ENCODE results near the gene ZFYVE21. TPM values are rescaled to one million over a fixed set of nuclear protein-coding genes. Genes with fewer than 3 reads are reported as not detected.

The ZFYVE21 gene
- polyA plus RNA-seq, 2 donors: 56.5 to 73.5 TPM

DNA sequence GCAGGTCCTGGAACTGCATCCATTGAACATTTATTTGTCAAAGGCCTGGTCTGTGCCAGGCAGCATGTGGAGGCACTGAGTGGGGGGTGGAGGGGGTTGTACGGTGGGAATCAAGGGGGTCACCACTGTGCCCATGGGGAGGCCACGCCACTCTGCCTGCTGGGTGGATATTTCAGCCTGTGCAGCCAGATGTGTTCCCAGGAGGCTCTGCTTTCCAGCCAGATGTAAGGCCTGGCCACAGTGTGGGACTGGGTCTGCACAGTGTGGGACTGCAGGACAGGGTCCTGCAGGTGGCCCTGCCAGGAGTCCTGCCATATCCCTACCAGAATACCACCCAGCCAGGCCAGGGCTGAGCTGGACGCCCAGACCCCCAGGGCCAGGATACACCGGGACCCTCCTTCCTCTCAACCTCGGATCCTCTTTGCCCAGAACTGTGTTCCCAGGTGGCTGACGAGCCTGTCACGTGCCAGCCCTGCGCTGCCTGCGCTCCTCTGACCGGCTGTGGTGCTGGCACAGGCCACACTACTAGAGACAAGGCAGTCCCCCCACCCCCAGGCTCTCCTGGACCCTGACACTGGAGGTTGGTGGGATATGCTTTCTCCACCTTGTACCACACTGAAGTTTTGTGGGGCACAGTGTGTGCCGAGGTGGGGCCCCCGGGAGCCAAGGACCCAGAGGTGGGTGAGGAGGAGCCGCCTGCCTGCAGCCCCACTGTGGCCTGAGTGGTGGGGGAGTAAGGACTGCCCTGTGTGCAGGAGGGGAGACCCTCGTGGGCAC, 17.8 kb upstream of the ZFYVE21 start:
- H3K4me1 ChIP-seq (ENCODE audit: control insufficient read depth in 2 of 2, insufficient read depth in 2 of 2, low read length in 1 of 2): peaks cover 12 to 50% of the 10 kb centered on the region in 2 donors
- peaks cover 15 to 36% of the 10 kb centered on the region in 2 donors for H3K36me3 ChIP-seq (ENCODE audit: control insufficient read depth in 2 of 2, insufficient read depth in 2 of 2, low read length in 1 of 2)
- WGBS, 2 donors: 76 to 86% methylated on average over 14 of the region's 14 CpGs
- peaks cover 0 to 4% of the 10 kb centered on the region in 2 donors for H3K9me3 ChIP-seq (ENCODE audit: control insufficient read depth in 2 of 2, insufficient read depth in 1 of 2, low read depth in 1 of 2, low read length in 1 of 2)
- H3K27ac ChIP-seq (ENCODE audit: low read depth in 2 of 2, low read length in 1 of 2): peak overlapping the region; percentile 54 to 89
- H3K27me3 ChIP-seq (ENCODE audit: control insufficient read depth in 1 of 2, insufficient read depth in 2 of 2, low read length in 2 of 2): no peaks in the 10 kb centered on the region
- no peak overlapping the region for H3K4me3 ChIP-seq (ENCODE audit: low read depth in 1 of 2, low read length in 2 of 2)

DNA sequence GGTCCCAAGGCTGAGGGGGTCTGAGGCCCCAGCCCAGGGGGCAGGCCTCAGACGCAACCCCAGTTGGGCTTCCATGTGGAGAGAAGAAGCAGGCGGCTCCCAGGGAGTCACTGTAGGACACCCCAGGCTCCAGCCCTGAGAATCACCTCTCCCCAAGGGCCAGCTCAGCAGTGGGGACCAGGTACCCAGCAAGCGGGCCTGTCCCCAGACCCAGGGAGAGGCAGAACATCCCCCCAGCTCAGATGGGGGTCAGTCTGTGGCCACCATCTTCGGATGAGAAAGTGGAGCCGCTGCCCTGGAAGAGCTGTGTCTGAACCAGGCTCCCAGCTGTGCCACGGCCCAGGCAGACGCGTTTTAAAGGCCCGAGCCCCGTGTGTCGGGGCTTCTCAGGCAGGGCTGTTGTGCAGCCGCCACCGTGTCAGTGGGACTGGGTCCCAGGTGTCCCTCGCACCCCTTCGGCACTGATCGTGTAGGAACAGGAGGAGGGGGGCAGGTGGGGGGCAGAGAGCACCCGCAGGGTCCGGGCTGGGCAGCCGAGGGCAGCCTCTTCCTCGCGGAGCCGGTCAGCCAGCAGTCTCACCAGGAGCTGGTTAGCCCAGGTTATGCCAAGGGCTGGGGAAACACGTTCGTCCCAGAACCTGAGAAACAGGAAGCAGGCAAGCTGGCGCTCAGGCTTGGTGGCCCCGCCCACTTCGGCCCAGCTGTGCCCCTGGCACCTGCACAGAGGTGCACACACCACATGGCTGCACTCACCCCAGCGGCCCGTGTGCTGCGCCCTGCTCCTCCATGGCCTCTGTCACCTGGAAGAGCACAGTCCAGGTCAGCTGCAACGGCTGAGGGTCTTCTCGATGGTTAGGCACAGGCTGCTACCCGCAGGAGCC, 17.0 kb upstream of the ZFYVE21 start:
- WGBS, 2 donors: 54 to 56% methylated on average over 33 of the region's 33 CpGs
- Histone ChIP-seq H3K9me3 (ENCODE audit: control insufficient read depth in 2 of 2, insufficient read depth in 1 of 2, low read depth in 1 of 2, low read length in 1 of 2) (peaks cover 0 to 4% of the 10 kb centered on the region in 2 donors), H3K36me3 (ENCODE audit: control insufficient read depth in 2 of 2, insufficient read depth in 2 of 2, low read length in 1 of 2) (peaks cover 15 to 45% of the 10 kb centered on the region in 2 donors), H3K27ac (ENCODE audit: low read depth in 2 of 2, low read length in 1 of 2) (peak overlapping the region; percentile 54 to 89), H3K4me1 (ENCODE audit: control insufficient read depth in 2 of 2, insufficient read depth in 2 of 2, low read length in 1 of 2) (peaks cover 12 to 44% of the 10 kb centered on the region in 2 donors), H3K4me3 (ENCODE audit: low read depth in 1 of 2, low read length in 2 of 2) (no peak overlapping the region), H3K27me3 (ENCODE audit: control insufficient read depth in 1 of 2, insufficient read depth in 2 of 2, low read length in 2 of 2) (no peaks in the 10 kb centered on the region)

DNA sequence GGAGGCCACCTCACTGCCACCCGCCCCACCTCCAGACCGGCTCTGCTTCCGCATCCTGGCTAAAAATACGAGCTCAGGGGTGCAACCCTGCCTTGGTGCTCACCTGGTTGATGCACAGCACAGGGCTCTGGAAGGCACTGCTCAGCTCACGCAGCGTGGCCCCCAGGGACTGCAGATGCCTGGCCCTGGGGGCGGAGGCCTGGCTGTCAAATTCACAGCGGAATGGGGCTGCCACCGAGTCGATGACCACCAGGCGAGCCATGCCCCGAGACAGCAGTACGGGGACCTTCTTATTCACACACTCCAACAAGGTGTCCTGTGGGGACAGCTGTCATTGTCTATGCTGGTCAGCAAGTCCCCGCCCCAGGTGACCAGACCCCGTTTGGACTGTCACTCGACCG, 16.3 kb upstream of the ZFYVE21 start:
- Histone ChIP-seq H3K27ac (ENCODE audit: low read depth in 2 of 2, low read length in 1 of 2) (peak overlapping the region; percentile 32 to 54), H3K36me3 (ENCODE audit: control insufficient read depth in 2 of 2, insufficient read depth in 2 of 2, low read length in 1 of 2) (peaks cover 15 to 46% of the 10 kb centered on the region in 2 donors), H3K27me3 (ENCODE audit: control insufficient read depth in 1 of 2, insufficient read depth in 2 of 2, low read length in 2 of 2) (no peaks in the 10 kb centered on the region), H3K4me3 (ENCODE audit: low read depth in 1 of 2, low read length in 2 of 2) (no peak overlapping the region), H3K4me1 (ENCODE audit: control insufficient read depth in 2 of 2, insufficient read depth in 2 of 2, low read length in 1 of 2) (peaks cover 12 to 43% of the 10 kb centered on the region in 2 donors), H3K9me3 (ENCODE audit: control insufficient read depth in 2 of 2, insufficient read depth in 1 of 2, low read depth in 1 of 2, low read length in 1 of 2) (peaks cover 0 to 2% of the 10 kb centered on the region in 2 donors)
- 82 to 86% methylated on average over 16 to 17 of the region's 17 CpGs for WGBS, 2 donors

DNA sequence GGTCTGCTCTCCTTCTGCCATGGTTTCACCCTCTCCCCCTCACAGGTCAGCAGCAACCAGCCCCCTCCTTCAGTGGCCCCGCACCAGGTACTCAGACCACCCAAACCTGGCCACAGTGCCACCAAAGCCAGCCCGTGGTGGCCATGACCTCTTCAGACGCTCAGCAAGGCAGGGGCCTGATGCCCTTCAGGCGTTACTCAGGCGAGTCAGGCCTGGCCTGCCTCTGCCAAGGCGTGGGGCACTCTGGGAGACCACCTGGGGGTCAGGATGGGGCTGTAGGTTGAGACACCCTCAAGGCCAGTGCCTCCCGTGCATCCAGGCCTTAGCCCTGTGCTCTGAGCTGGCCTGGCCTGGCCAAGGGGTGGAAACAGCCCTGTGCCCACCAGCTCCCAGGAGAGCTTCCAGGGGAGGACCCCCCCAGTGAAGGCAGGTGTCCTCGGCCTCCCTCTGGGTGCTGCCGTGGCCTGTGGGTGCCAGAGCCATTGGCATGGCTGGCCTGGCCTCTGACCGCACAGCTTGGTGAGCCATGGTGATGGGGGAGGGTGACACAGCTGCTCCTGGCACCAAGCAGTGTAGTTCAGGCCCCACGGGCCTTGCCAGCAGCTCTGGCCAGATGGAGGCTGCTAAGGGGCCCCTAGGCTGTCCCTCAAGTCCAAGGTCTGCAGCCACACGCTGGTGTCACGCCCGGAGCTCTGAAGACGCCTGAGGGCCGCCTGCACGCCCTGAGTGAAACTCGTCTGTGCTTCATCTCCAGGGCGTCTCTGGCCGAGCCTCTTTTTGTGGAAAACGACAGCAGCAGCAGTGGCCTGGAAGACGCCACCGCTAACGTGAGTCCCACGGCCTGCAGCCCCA, 15.5 kb upstream of the ZFYVE21 start:
- peaks cover 14 to 38% of the 10 kb centered on the region in 2 donors for H3K4me1 ChIP-seq (ENCODE audit: control insufficient read depth in 2 of 2, insufficient read depth in 2 of 2, low read length in 1 of 2)
- H3K9me3 ChIP-seq (ENCODE audit: control insufficient read depth in 2 of 2, insufficient read depth in 1 of 2, low read depth in 1 of 2, low read length in 1 of 2): peaks cover 0 to 2% of the 10 kb centered on the region in 2 donors
- no peak overlapping the region for H3K4me3 ChIP-seq (ENCODE audit: low read depth in 1 of 2, low read length in 2 of 2)
- peaks cover 12 to 40% of the 10 kb centered on the region in 2 donors for H3K36me3 ChIP-seq (ENCODE audit: control insufficient read depth in 2 of 2, insufficient read depth in 2 of 2, low read length in 1 of 2)
- WGBS, 2 donors: 67 to 70% methylated on average over 25 of the region's 25 CpGs
- H3K27me3 ChIP-seq (ENCODE audit: control insufficient read depth in 1 of 2, insufficient read depth in 2 of 2, low read length in 2 of 2): no peaks in the 10 kb centered on the region
- peak overlapping the region in 1 of 2 donors; percentile 27 for H3K27ac ChIP-seq (ENCODE audit: low read depth in 2 of 2, low read length in 1 of 2)

DNA sequence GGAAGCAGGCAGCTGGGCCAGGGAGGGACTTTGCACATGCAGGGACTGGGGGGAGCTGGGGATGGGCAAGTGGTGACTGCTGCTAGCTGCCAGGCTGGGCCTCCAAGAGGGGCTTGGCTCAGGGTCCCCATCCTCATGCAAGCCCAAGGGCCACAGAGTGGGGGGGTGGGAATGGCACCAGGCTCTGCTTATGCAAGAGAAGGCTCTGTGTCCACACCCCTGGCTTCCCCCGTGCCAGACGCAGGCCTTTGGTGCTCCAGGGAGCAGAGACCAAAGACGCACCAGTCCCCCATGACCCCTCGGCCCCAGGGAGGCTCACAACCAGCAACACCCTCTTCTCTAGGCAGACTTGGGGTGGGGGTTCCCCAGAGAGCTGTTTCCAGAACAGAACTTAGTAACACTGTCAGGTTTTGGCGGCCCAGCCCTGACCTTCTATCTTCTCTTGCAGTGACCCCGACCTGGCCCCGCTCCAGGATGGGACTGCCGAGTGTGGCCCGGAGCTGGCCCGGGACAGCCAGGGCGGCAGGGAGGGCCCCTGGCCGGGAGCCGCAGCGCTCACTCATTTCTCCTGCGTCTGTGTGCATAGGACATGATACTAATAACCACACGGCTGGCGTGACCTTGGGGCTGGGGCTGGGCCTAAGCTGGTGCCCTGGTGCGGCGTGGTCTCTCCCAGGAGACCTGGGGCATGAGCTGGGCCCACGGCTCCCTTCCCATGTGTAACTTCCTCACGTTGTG, 14.7 kb upstream of the ZFYVE21 start:
- Histone ChIP-seq H3K27ac (ENCODE audit: low read depth in 2 of 2, low read length in 1 of 2) (peak overlapping the region in 1 of 2 donors; percentile 27), H3K36me3 (ENCODE audit: control insufficient read depth in 2 of 2, insufficient read depth in 2 of 2, low read length in 1 of 2) (peaks cover 7 to 43% of the 10 kb centered on the region in 2 donors), H3K4me3 (ENCODE audit: low read depth in 1 of 2, low read length in 2 of 2) (no peak overlapping the region), H3K4me1 (ENCODE audit: control insufficient read depth in 2 of 2, insufficient read depth in 2 of 2, low read length in 1 of 2) (peaks cover 17 to 38% of the 10 kb centered on the region in 2 donors), H3K27me3 (ENCODE audit: control insufficient read depth in 1 of 2, insufficient read depth in 2 of 2, low read length in 2 of 2) (no peaks in the 10 kb centered on the region), H3K9me3 (ENCODE audit: control insufficient read depth in 2 of 2, insufficient read depth in 1 of 2, low read depth in 1 of 2, low read length in 1 of 2) (peaks cover 0 to 2% of the 10 kb centered on the region in 2 donors)
- WGBS, 2 donors: 79 to 84% methylated on average over 21 of the region's 21 CpGs

DNA sequence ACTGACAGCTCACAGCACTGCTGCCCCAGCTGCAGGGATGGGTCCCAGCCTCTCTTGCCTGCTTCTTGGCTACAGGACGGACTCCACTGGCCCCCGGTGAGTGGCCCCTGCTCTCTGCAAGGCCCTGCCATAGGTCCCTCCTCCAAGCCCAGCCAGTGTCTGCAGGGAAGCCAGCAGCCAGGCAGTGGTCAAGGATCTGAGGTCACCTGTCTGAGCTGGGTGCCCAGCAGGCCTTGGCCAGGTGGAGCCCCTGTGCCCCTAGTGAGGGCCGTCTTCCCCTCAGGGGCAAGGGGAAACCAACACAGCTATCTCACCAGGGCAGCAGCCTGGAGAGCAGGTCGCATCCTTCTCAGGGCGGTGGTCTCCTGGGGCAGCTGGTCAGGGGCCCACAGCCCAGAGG, 13.5 kb upstream of the ZFYVE21 start:
- Histone ChIP-seq H3K36me3 (ENCODE audit: control insufficient read depth in 2 of 2, insufficient read depth in 2 of 2, low read length in 1 of 2) (peaks cover 9 to 54% of the 10 kb centered on the region in 2 donors), H3K4me1 (ENCODE audit: control insufficient read depth in 2 of 2, insufficient read depth in 2 of 2, low read length in 1 of 2) (peaks cover 17 to 33% of the 10 kb centered on the region in 2 donors), H3K27ac (ENCODE audit: low read depth in 2 of 2, low read length in 1 of 2) (no peak overlapping the region), H3K4me3 (ENCODE audit: low read depth in 1 of 2, low read length in 2 of 2) (no peak overlapping the region), H3K27me3 (ENCODE audit: control insufficient read depth in 1 of 2, insufficient read depth in 2 of 2, low read length in 2 of 2) (no peaks in the 10 kb centered on the region), H3K9me3 (ENCODE audit: control insufficient read depth in 2 of 2, insufficient read depth in 1 of 2, low read depth in 1 of 2, low read length in 1 of 2) (peaks cover 0 to 2% of the 10 kb centered on the region in 2 donors)
- 72 to 87% methylated on average over 5 of the region's 5 CpGs for WGBS, 2 donors

DNA sequence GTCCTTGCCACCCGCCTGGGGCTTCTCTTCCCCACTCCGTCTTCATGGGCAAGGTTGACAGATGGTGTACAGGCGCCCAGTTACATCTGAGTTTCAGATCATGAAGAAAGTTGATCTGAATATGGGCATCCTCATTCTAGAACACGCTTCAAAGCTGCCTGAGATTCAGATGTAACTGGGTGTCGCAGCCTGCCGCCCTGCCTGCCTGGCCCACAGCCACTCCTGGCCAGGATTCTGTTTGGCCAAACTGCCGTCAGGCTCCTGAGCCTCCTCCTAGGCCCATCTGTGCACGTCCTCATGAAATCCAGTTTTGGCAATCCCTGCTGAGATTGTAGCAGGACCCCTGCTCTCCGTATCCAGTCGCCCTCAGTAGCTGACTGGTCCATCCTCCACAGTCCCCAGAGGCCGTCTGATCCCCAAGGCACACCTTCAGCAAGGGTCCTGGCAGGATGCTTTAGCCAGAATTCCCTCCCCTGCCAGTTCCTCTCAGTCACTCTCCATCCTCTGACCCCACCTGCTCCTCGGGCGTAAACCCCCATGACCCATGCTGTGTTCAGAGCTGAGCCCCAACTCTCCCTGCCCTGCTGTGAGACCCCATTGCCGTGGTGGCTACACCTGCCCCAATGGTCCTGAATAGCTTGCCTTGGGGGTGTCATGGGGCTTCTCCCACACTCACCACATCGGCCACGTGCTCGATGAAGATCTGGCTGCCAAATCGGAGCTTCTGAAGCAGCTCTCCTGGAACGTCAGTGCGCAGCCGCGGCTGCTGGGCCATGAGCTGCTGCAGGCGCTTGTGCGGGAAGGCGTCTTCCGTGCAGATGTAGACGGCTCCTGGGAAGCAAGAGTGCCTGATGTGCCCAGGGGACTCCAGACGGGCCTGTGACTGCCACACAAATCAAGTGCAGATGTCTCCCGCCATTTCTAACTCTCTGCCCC, 12.8 kb upstream of the ZFYVE21 start:
- WGBS, 2 donors: 85 to 90% methylated on average over 29 of the region's 29 CpGs
- no peak overlapping the region for H3K4me3 ChIP-seq (ENCODE audit: low read depth in 1 of 2, low read length in 2 of 2)
- H3K4me1 ChIP-seq (ENCODE audit: control insufficient read depth in 2 of 2, insufficient read depth in 2 of 2, low read length in 1 of 2): peaks cover 17 to 30% of the 10 kb centered on the region in 2 donors
- H3K27ac ChIP-seq (ENCODE audit: low read depth in 2 of 2, low read length in 1 of 2): no peak overlapping the region
- H3K9me3 ChIP-seq (ENCODE audit: control insufficient read depth in 2 of 2, insufficient read depth in 1 of 2, low read depth in 1 of 2, low read length in 1 of 2): peaks cover 0 to 2% of the 10 kb centered on the region in 2 donors
- peaks cover 9 to 56% of the 10 kb centered on the region in 2 donors for H3K36me3 ChIP-seq (ENCODE audit: control insufficient read depth in 2 of 2, insufficient read depth in 2 of 2, low read length in 1 of 2)
- H3K27me3 ChIP-seq (ENCODE audit: control insufficient read depth in 1 of 2, insufficient read depth in 2 of 2, low read length in 2 of 2): no peaks in the 10 kb centered on the region
